ENCODE measurements around the gene NACC1. TPM values are rescaled to one million over a fixed set of nuclear protein-coding genes. Genes with fewer than 3 reads are reported as not detected.
"Not testable (repeated sequence)": the region's sequence is repeated elsewhere in the genome, so short reads cannot be mapped to it uniquely, and the experiment has no call there.

The NACC1 gene
- total and polyA plus RNA-seq, 2 donors (not counting 3 experiments of a cell fraction or from before 2014, with no cell fraction given): 97.6 to 120 TPM

DNA sequence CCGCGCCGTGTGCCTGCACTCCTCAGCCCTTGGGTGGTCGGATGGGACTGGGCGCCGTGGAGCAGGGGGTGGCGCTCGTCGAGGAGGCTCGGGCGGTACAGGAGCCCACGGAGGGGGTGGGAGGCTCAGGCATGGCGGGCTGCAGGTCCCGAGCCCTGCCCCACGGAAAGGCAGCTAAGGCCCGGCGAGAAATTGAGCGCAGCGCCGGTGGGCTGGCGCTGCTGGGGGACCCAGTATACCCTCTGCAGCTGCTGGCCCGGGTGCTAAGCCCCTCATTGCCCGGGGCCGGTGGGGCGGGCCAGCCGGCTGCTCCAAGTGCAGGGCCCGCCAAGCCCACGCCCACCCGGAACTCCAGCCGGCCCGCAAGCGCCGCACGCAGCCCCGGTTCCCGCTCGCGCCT lies 68.6 kb downstream of the NACC1 start:
- H3K27ac ChIP-seq (ENCODE audit: insufficient read depth, low read depth, low read length); H3K79me2 ChIP-seq (ENCODE audit: control insufficient read depth, insufficient read depth, low read length); H3K4me3 ChIP-seq (replicated peaks in 1 of 3; ENCODE audit: insufficient read depth in 1 of 3, low read depth in 1 of 3, low read length in 3 of 3); H4K20me1 ChIP-seq (replicated peaks; ENCODE audit: control insufficient read depth, extremely low read depth, insufficient read depth, low read length); FAIRE-seq; intact Hi-C loops (cut with micrococcal nuclease); H2AFZ ChIP-seq (ENCODE audit: low read depth, low read length); H3K9me3 ChIP-seq (replicated peaks; ENCODE audit: control insufficient read depth, insufficient read depth, low read length); BruUV-seq (replicated peaks); H3K9ac ChIP-seq (replicated peaks; ENCODE audit: extremely low read depth, insufficient read depth, low read length); DNase-seq (ENCODE audit: low read depth, low spot score); H3K36me3 ChIP-seq (ENCODE audit: control insufficient read depth in 2 of 2, extremely low read depth in 1 of 2, insufficient read depth in 2 of 2, low read length in 2 of 2); dilution Hi-C loops (cut with MboI; ENCODE audit: extremely low pct_ligation_motif_present, low sequenced_read_pairs); POLR2A ChIA-PET; H3K27me3 ChIP-seq (ENCODE audit: control insufficient read depth in 2 of 2, insufficient read depth in 2 of 2, low read length in 2 of 2); H3K9me1 ChIP-seq (replicated peaks; ENCODE audit: control insufficient read depth, extremely low read depth, insufficient read depth, low read length); H3K4me2 ChIP-seq (ENCODE audit: insufficient read depth, low read length); H3K4me1 ChIP-seq (ENCODE audit: control insufficient read depth, extremely low read depth, insufficient read depth, low read length): not testable (repeated sequence)
- CTCF ChIA-PET: interaction anchor here (0.7 to 1.4 kb wide), 2 partner anchors 8 to 76 kb away, joined by 3 to 8 read pairs; no protein-coding TSS in a partner anchor

DNA sequence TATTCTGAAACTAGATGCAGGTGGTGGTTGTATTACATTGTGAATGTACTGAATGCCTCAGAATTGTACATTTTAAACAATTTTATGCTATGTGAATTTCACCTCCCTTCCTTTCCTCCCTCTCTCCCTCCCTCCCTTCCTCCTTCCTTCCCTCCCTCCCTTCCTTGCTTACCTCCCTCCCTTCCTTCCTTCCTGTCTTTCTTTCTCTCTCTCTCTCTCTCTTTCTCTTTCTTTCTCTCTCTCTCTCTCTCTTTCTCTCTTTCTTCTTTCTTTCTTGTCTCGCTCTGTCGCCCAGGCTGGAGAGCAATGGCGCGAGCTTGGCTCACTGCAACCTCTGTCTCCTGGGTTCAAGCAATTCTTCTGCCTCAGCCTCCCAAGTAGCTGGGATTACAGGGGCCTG lies 69.4 kb downstream of the NACC1 start:
- no peaks in the 10 kb centered on the region for H3K4me1 ChIP-seq (ENCODE audit: control insufficient read depth, extremely low read depth, insufficient read depth, low read length)
- H3K36me3 ChIP-seq (ENCODE audit: control insufficient read depth in 2 of 2, extremely low read depth in 1 of 2, insufficient read depth in 2 of 2, low read length in 2 of 2): no peaks in the 10 kb centered on the region
- no peak for TF ChIP-seq JUN (IDR thresholded peaks at IDR 0.05; ENCODE audit: borderline replicate concordance, insufficient read depth, insufficient read length, low read depth)
- no peaks in the 10 kb centered on the region for H4K20me1 ChIP-seq (replicated peaks; ENCODE audit: control insufficient read depth, extremely low read depth, insufficient read depth, low read length)
- no peaks in the 10 kb centered on the region for H3K27me3 ChIP-seq (ENCODE audit: control insufficient read depth in 2 of 2, insufficient read depth in 2 of 2, low read length in 2 of 2)
- H3K4me2 ChIP-seq (ENCODE audit: insufficient read depth, low read length): no peak overlapping the region
- CTCF ChIA-PET: interaction anchor here (0.7 to 1.5 kb wide), 2 partner anchors 13 to 17 kb away, joined by 3 to 4 read pairs; no protein-coding TSS in a partner anchor
- dilution Hi-C loops (cut with MboI; ENCODE audit: extremely low pct_ligation_motif_present, low sequenced_read_pairs): no loop called here
- intact Hi-C loops (cut with micrococcal nuclease): no loop called here
- no TSS peak for BruUV-seq (replicated peaks)
- no peak for FAIRE-seq
- POLR2A ChIA-PET: no interaction called here
- H3K9me1 ChIP-seq (replicated peaks; ENCODE audit: control insufficient read depth, extremely low read depth, insufficient read depth, low read length): no peaks in the 10 kb centered on the region
- no peak overlapping the region for H3K4me3 ChIP-seq (replicated peaks in 1 of 3; ENCODE audit: insufficient read depth in 1 of 3, low read depth in 1 of 3, low read length in 3 of 3)
- H3K79me2 ChIP-seq (ENCODE audit: control insufficient read depth, insufficient read depth, low read length): no peaks in the 10 kb centered on the region
- no peaks in the 10 kb centered on the region for H3K9me3 ChIP-seq (replicated peaks; ENCODE audit: control insufficient read depth, insufficient read depth, low read length)
- H2AFZ ChIP-seq (ENCODE audit: low read depth, low read length): no peak overlapping the region
- DNase-seq (ENCODE audit: low read depth, low spot score): no peak
- H3K9ac ChIP-seq (replicated peaks; ENCODE audit: extremely low read depth, insufficient read depth, low read length): no peak overlapping the region
- no peak overlapping the region for H3K27ac ChIP-seq (ENCODE audit: insufficient read depth, low read depth, low read length)
